ENCODE measurements around the gene FKBP1A.

Gene FKBP1A

DNA sequence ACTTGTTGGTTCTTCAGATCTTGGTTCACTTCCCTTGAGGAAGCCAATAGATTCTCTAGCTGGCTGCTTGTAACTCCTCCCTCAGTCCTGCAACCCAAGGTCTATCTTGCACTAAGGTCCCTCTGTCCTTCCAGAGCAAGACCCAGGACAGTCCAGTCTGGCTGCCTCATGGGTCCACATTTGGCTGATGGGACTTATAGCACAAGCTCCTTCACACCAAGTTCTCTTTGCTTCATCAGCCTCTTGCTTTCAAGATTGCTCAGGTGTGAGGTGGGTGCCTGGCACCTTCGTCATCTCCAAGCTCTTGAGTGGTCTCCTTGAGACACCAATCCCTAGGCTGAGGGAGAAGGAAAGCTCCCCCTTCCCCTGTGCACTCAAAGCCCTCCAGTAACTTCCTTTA is 45.5 kb upstream of the FKBP1A start:
- no peak for DNase-seq
- WGBS (ENCODE audit: extremely low coverage, insufficient coverage, insufficient read length), result no CpG with 5 or more reads among the region's 1 CpG
- H3K79me2 ChIP-seq (ENCODE audit: control insufficient read depth, insufficient read depth, low read length, poor library complexity), result no peaks in the 10 kb centered on the region

DNA sequence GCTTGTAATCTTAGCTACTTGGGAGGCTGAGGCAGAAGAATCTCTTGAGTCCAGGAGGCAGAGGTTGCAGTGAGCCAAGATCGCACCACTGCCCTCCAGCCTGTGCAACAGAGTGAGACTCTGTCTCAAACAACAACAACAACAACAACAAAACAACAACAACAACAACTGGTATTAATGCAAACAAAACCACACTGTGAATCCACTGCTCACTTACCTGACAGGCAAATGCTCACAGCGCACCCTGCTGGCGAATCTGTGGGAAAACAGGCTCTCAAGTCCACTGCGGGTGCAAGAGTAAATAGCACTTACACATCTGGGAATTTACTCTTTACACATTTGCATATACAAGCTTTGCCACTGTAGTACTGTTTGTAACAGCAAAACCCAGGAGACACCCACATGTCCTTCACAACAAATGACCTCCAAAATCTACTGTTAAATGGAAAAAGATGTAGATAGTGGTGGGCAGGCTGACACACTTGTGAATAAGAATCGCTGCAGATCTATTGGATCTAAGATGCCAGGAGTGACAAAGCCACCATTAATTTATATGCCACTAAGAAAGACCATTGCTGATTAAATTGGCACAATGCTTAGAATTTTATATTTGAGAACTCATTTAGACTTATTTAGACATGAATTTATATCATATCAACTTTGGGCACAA is 44.5 kb upstream of the FKBP1A start:
- Histone ChIP-seq H3K27ac (ENCODE audit: low read depth, low read length) (no peak overlapping the region), H3K79me1 (ENCODE audit: low read length) (no peaks in the 10 kb centered on the region), H3K18ac (ENCODE audit: low read length) (no peak overlapping the region), H3K4me1 (ENCODE audit: control insufficient read depth in 1 of 2, insufficient read depth in 2 of 2, low read length in 2 of 2) (no peaks in the 10 kb centered on the region), H2AK5ac (ENCODE audit: low read length) (no peak overlapping the region), H4K91ac (ENCODE audit: low read depth, low read length) (no peak overlapping the region), H2AFZ (ENCODE audit: insufficient read depth, low read length, poor library complexity) (no peak overlapping the region), H3K9me3 (ENCODE audit: insufficient read depth, low read depth, low read length) (peaks cover 4% of the 10 kb centered on the region), H2BK5ac (ENCODE audit: low read depth, low read length, poor library complexity) (no peak overlapping the region), H3K4ac (ENCODE audit: low read depth, low read length) (no peak overlapping the region), H4K8ac (ENCODE audit: low read depth, low read length) (no peak overlapping the region), H3K27me3 (ENCODE audit: insufficient read depth, low read length) (no peaks in the 10 kb centered on the region), H2BK12ac (ENCODE audit: low read length) (no peak overlapping the region), H3K9ac (ENCODE audit: low read length) (no peak overlapping the region), H3K36me3 (ENCODE audit: control insufficient read depth in 1 of 2, insufficient read depth in 2 of 2, low read length in 2 of 2) (peaks cover 6 to 10% of the 10 kb centered on the region in 2 experiments), H2BK120ac (ENCODE audit: insufficient read depth, low read length, poor library complexity) (no peak overlapping the region), H3K4me2 (ENCODE audit: low read length) (no peak overlapping the region), H3K23ac (ENCODE audit: low read length) (no peak overlapping the region), H4K12ac (ENCODE audit: low read depth, low read length) (no peak overlapping the region), H3K4me3 (ENCODE audit: low read depth, low read length) (no peak overlapping the region), H3K14ac (ENCODE audit: low read length) (no peak overlapping the region), H3K79me2 (ENCODE audit: control insufficient read depth, insufficient read depth, low read length, poor library complexity) (no peaks in the 10 kb centered on the region)
- WGBS (ENCODE audit: extremely low coverage, insufficient coverage, insufficient read length), result no CpG with 5 or more reads among the region's 5 CpGs
- peak; percentile 74 to 88 for DNase-seq

More for the DNA sequence above, 45.5 kb upstream of the FKBP1A start:
- no peak overlapping the region for H2BK5ac ChIP-seq (ENCODE audit: low read depth, low read length, poor library complexity)
- no peak overlapping the region for H2BK12ac ChIP-seq (ENCODE audit: low read length)
- no peaks in the 10 kb centered on the region for H3K79me1 ChIP-seq (ENCODE audit: low read length)
- H3K9ac ChIP-seq (ENCODE audit: low read length), result no peak overlapping the region
- H4K91ac ChIP-seq (ENCODE audit: low read depth, low read length), result no peak overlapping the region
- no peak overlapping the region for H3K14ac ChIP-seq (ENCODE audit: low read length)
- peaks cover 11 to 19% of the 10 kb centered on the region in 2 experiments for H3K36me3 ChIP-seq (ENCODE audit: control insufficient read depth in 1 of 2, insufficient read depth in 2 of 2, low read length in 2 of 2)
- no peak overlapping the region for H3K18ac ChIP-seq (ENCODE audit: low read length)
- H3K23ac ChIP-seq (ENCODE audit: low read length), result no peak overlapping the region
- H2BK120ac ChIP-seq (ENCODE audit: insufficient read depth, low read length, poor library complexity), result no peak overlapping the region
- no peaks in the 10 kb centered on the region for H3K27me3 ChIP-seq (ENCODE audit: insufficient read depth, low read length)
- no peak overlapping the region for H4K12ac ChIP-seq (ENCODE audit: low read depth, low read length)
- H3K4me3 ChIP-seq (ENCODE audit: low read depth, low read length), result no peak overlapping the region
- peaks cover 4% of the 10 kb centered on the region for H3K9me3 ChIP-seq (ENCODE audit: insufficient read depth, low read depth, low read length)
- H3K4me1 ChIP-seq (ENCODE audit: control insufficient read depth in 1 of 2, insufficient read depth in 2 of 2, low read length in 2 of 2), result no peaks in the 10 kb centered on the region
- no peak overlapping the region for H3K4ac ChIP-seq (ENCODE audit: low read depth, low read length)
- H2AFZ ChIP-seq (ENCODE audit: insufficient read depth, low read length, poor library complexity), result no peak overlapping the region
- no peak overlapping the region for H3K4me2 ChIP-seq (ENCODE audit: low read length)
- H4K8ac ChIP-seq (ENCODE audit: low read depth, low read length), result no peak overlapping the region
- H3K27ac ChIP-seq (ENCODE audit: low read depth, low read length), result no peak overlapping the region
- no peak overlapping the region for H2AK5ac ChIP-seq (ENCODE audit: low read length)

DNA sequence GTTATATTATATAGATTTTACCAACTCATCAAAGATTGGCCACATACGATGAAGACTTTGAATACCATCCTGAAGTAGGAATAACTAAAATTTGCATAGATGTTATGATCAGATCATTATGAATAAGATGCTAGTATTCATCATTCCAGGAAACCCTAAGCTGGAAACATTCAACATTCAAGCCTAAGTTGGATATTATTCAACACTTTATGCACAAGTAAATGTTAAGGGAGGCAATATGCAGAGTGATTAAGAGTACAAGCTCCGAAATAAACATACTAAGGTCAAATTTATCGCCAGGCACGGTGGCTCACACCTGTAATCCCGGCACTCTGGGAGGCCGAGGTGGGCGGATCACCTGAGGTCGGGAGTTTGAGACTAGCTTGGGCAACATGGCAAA is 43.4 kb upstream of the FKBP1A start:
- Histone ChIP-seq H3K27ac (ENCODE audit: low read depth, low read length) (no peak overlapping the region), H2BK120ac (ENCODE audit: insufficient read depth, low read length, poor library complexity) (no peak overlapping the region), H3K79me1 (ENCODE audit: low read length) (no peaks in the 10 kb centered on the region), H3K9me3 (ENCODE audit: insufficient read depth, low read depth, low read length) (peaks cover 4% of the 10 kb centered on the region), H3K4ac (ENCODE audit: low read depth, low read length) (no peak overlapping the region), H3K18ac (ENCODE audit: low read length) (no peak overlapping the region), H3K4me3 (ENCODE audit: low read depth, low read length) (no peak overlapping the region), H4K12ac (ENCODE audit: low read depth, low read length) (no peak overlapping the region), H3K9ac (ENCODE audit: low read length) (no peak overlapping the region), H3K23ac (ENCODE audit: low read length) (no peak overlapping the region), H2BK5ac (ENCODE audit: low read depth, low read length, poor library complexity) (no peak overlapping the region), H4K8ac (ENCODE audit: low read depth, low read length) (no peak overlapping the region), H2AFZ (ENCODE audit: insufficient read depth, low read length, poor library complexity) (no peak overlapping the region), H3K36me3 (ENCODE audit: control insufficient read depth in 1 of 2, insufficient read depth in 2 of 2, low read length in 2 of 2) (peaks cover 0 to 2% of the 10 kb centered on the region in 2 experiments), H2BK12ac (ENCODE audit: low read length) (no peak overlapping the region), H2AK5ac (ENCODE audit: low read length) (no peak overlapping the region), H3K27me3 (ENCODE audit: insufficient read depth, low read length) (no peaks in the 10 kb centered on the region), H3K79me2 (ENCODE audit: control insufficient read depth, insufficient read depth, low read length, poor library complexity) (no peaks in the 10 kb centered on the region), H4K91ac (ENCODE audit: low read depth, low read length) (no peak overlapping the region), H3K14ac (ENCODE audit: low read length) (no peak overlapping the region), H3K4me2 (ENCODE audit: low read length) (no peak overlapping the region), H3K4me1 (ENCODE audit: control insufficient read depth in 1 of 2, insufficient read depth in 2 of 2, low read length in 2 of 2) (no peaks in the 10 kb centered on the region)
- no peak for DNase-seq
- no CpG with 5 or more reads among the region's 8 CpGs for WGBS (ENCODE audit: extremely low coverage, insufficient coverage, insufficient read length)

DNA sequence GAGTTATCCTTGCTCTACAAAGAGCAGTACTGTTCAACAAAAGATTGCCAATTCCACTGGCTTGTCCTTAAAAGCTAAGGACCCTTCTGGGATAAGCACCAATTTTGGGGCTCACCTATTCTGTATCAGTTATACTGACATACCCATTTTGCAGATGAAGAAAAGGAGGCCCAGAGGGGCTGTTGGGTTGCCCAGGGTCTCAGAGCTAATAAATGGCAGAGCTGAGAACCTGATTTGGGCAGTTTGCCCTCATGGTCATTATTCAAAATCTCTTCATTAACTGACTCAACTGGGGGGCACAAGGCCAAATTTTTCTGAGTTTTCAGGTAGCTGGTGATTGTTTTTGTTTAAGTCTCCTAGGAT is 42.5 kb upstream of the FKBP1A start:
- H3K36me3 ChIP-seq (ENCODE audit: control insufficient read depth in 1 of 2, insufficient read depth in 2 of 2, low read length in 2 of 2), result no peaks in the 10 kb centered on the region
- H3K4me3 ChIP-seq (ENCODE audit: low read depth, low read length), result no peak overlapping the region
- no peak overlapping the region for H3K9ac ChIP-seq (ENCODE audit: low read length)
- H2BK5ac ChIP-seq (ENCODE audit: low read depth, low read length, poor library complexity), result no peak overlapping the region
- no peak overlapping the region for H4K91ac ChIP-seq (ENCODE audit: low read depth, low read length)
- DNase-seq, result no peak
- H3K27ac ChIP-seq (ENCODE audit: low read depth, low read length), result no peak overlapping the region
- no peak overlapping the region for H4K12ac ChIP-seq (ENCODE audit: low read depth, low read length)
- H3K23ac ChIP-seq (ENCODE audit: low read length), result no peak overlapping the region
- no peaks in the 10 kb centered on the region for H3K79me2 ChIP-seq (ENCODE audit: control insufficient read depth, insufficient read depth, low read length, poor library complexity)
- H3K27me3 ChIP-seq (ENCODE audit: insufficient read depth, low read length), result no peaks in the 10 kb centered on the region
- no peak overlapping the region for H2AFZ ChIP-seq (ENCODE audit: insufficient read depth, low read length, poor library complexity)
- H2AK5ac ChIP-seq (ENCODE audit: low read length), result no peak overlapping the region
- H4K8ac ChIP-seq (ENCODE audit: low read depth, low read length), result no peak overlapping the region
- peaks cover 4% of the 10 kb centered on the region for H3K9me3 ChIP-seq (ENCODE audit: insufficient read depth, low read depth, low read length)
- no peaks in the 10 kb centered on the region for H3K79me1 ChIP-seq (ENCODE audit: low read length)
- H3K4me1 ChIP-seq (ENCODE audit: control insufficient read depth in 1 of 2, insufficient read depth in 2 of 2, low read length in 2 of 2), result no peaks in the 10 kb centered on the region
- H3K4ac ChIP-seq (ENCODE audit: low read depth, low read length), result no peak overlapping the region
- no peak overlapping the region for H3K4me2 ChIP-seq (ENCODE audit: low read length)
- H3K18ac ChIP-seq (ENCODE audit: low read length), result no peak overlapping the region
- H3K14ac ChIP-seq (ENCODE audit: low read length), result no peak overlapping the region
- no peak overlapping the region for H2BK120ac ChIP-seq (ENCODE audit: insufficient read depth, low read length, poor library complexity)
- no peak overlapping the region for H2BK12ac ChIP-seq (ENCODE audit: low read length)
